Liver (tissue), 9 donors: ENCODE data around the gene NTF3. TPM values are rescaled to one million over a fixed set of nuclear protein-coding genes. Genes with fewer than 3 reads are reported as not detected.

Source experiments
- DNase-seq: peaks from one replicate; pipeline ENCODE4 v3.0.0-alpha.2; 2017; ENCODE audit warnings: low spot score
- H3K27ac ChIP-seq, 2 donors: one replicate each; pipeline ENCODE4 v1.7.0; 2013; ENCODE audit warnings: inconsistent platforms in 2 of 2, low read length in 2 of 2, control low read depth in 1 of 2, low read depth in 1 of 2, mild to moderate bottlenecking in 1 of 2
- H3K27me3 ChIP-seq, 4 donors: one replicate each; pipeline versions ENCODE4 v1.6.1 to v1.7.0; 2013; ENCODE audit warnings: low read length in 3 of 4, inconsistent platforms in 1 of 4, mild to moderate bottlenecking in 1 of 4, moderate library complexity in 1 of 4; ENCODE audit not compliant: control insufficient read depth in 4 of 4, insufficient read depth in 4 of 4
- H3K36me3 ChIP-seq, 4 donors: one replicate each; pipeline versions ENCODE4 v1.6.1 to v1.7.0; 2013; ENCODE audit warnings: low read length in 3 of 4, mild to moderate bottlenecking in 3 of 4, low read depth in 1 of 4, moderate library complexity in 1 of 4; ENCODE audit not compliant: control insufficient read depth in 4 of 4, insufficient read depth in 3 of 4
- H3K4me1 ChIP-seq, 4 donors: one replicate each; pipeline versions ENCODE4 v1.6.1 to v1.7.0; 2013; ENCODE audit warnings: low read length in 3 of 4, mild to moderate bottlenecking in 3 of 4, moderate library complexity in 1 of 4; ENCODE audit not compliant: control insufficient read depth in 4 of 4, insufficient read depth in 4 of 4
- H3K4me3 ChIP-seq, 3 donors: one replicate each; pipeline versions ENCODE4 v1.6.1 to v1.7.0; 2013; ENCODE audit warnings: low read length in 3 of 3, control low read depth in 1 of 3, low read depth in 1 of 3, mild to moderate bottlenecking in 1 of 3
- H3K9ac ChIP-seq, 2 donors: one replicate each; pipeline ENCODE4 v1.7.0; 2013; ENCODE audit warnings: low read length in 2 of 2, mild to moderate bottlenecking in 2 of 2, moderate library complexity in 2 of 2, control low read depth in 1 of 2, low read depth in 1 of 2
- H3K9me3 ChIP-seq, 4 donors: one replicate each; pipeline versions ENCODE4 v1.6.1 to v1.7.0; 2013; ENCODE audit warnings: low read length in 3 of 4; ENCODE audit not compliant: control insufficient read depth in 4 of 4
- ATF3 ChIP-seq: IDR thresholded peaks from 2 replicates; pipeline ENCODE4 v1.6.1; 2016; ENCODE audit warnings: antibody characterized with exemption
- CTCF ChIP-seq: fragments of 150-350 bp; IDR thresholded peaks from 2 replicates; pipeline ENCODE4 v1.5.1; 2017; ENCODE audit warnings: improper control_type of control experiment, low read depth, low read length; ENCODE audit not compliant: missing input control
- EGR1 ChIP-seq, 2 donors: IDR thresholded peaks; 2 replicates each; pipeline ENCODE4 v1.6.1; 2016 to 2018; ENCODE audit warnings: antibody characterized with exemption in 2 of 2, low read depth in 2 of 2
- FOXA1 ChIP-seq: IDR thresholded peaks from 2 replicates; pipeline ENCODE4 v1.6.1; 2016; ENCODE audit warnings: antibody characterized with exemption
- FOXA2 ChIP-seq: IDR thresholded peaks from 2 replicates; pipeline ENCODE4 v1.6.1; 2016; ENCODE audit warnings: antibody characterized with exemption
- GABPA ChIP-seq, 2 donors: IDR thresholded peaks in 1 of 2; conservative IDR thresholded peaks in 1 of 2; 2 replicates each; pipeline ENCODE4 v1.6.1; 2016; ENCODE audit warnings: antibody characterized with exemption in 2 of 2, mild to moderate bottlenecking in 1 of 2, moderate library complexity in 1 of 2
- HNF4A ChIP-seq, 2 donors: conservative IDR thresholded peaks; 2 replicates each; pipeline ENCODE4 v1.6.1; 2016; ENCODE audit warnings: antibody characterized with exemption in 2 of 2, mild to moderate bottlenecking in 2 of 2
- JUND ChIP-seq, 2 donors: IDR thresholded peaks; 2 replicates each; pipeline ENCODE4 v1.6.1; 2016; ENCODE audit warnings: antibody characterized with exemption in 2 of 2
- MAX ChIP-seq: IDR thresholded peaks from 2 replicates; pipeline ENCODE4 v1.6.1; 2016; ENCODE audit warnings: antibody characterized with exemption
- NR2F2 ChIP-seq: IDR thresholded peaks from 2 replicates; pipeline ENCODE4 v1.6.1; 2016; ENCODE audit warnings: antibody characterized with exemption
- RAD21 ChIP-seq, 2 donors: IDR thresholded peaks; 2 replicates each; pipeline ENCODE4 v1.6.1; 2016; ENCODE audit warnings: antibody characterized with exemption in 2 of 2, mild to moderate bottlenecking in 2 of 2
- SP1 ChIP-seq: IDR thresholded peaks from 2 replicates; pipeline ENCODE4 v1.6.1; 2018; ENCODE audit warnings: antibody characterized with exemption, mild to moderate bottlenecking
- TAF1 ChIP-seq: conservative IDR thresholded peaks from 2 replicates; pipeline ENCODE4 v1.6.1; 2016; ENCODE audit warnings: antibody characterized with exemption, mild to moderate bottlenecking
- YY1 ChIP-seq: IDR thresholded peaks from 2 replicates; pipeline ENCODE4 v1.6.1; 2016; ENCODE audit warnings: antibody characterized with exemption, mild to moderate bottlenecking
- ZBTB33 ChIP-seq: IDR thresholded peaks from 2 replicates; pipeline ENCODE4 v1.6.1; 2016; ENCODE audit warnings: antibody characterized with exemption
- WGBS: extraction: QIAGEN DNeasy Blood & Tissue Kit; methylation state at CpG from one replicate; pipeline ENCODE4 v1.1.7; 2013; 5-methylcytosine and 5-hydroxymethylcytosine counted together
- polyA plus RNA-seq, 2 donors: library from polyadenylated mRNA; stranded (reverse) in 1 of 2; unstranded in 1 of 2; fragments of 200-250 nt in 1 of 2; fragments of >200 nt in 1 of 2; fragmentation: Nextera tagmentation in 1 of 2; extraction: Ambion mirVana in 1 of 2; gene quantifications; one replicate each; pipeline versions ENCODE4 v1.2.1 to v1.2.3, GENCODE V29; 2013 to 2015
- total RNA-seq, 2 donors: library from RNA; depleted of rRNA; stranded (reverse); fragments of >200 nt; gene quantifications; one replicate each; pipeline ENCODE4 v1.2.3, GENCODE V29; 2014
- donor health status: healthy.
- donor health status: healthy.
- donor health status: healthy.
- donor health status: healthy.
- donor health status: healthy.

The NTF3 gene
- total and polyA plus RNA-seq, 4 donors = 0.89 to 2.8 (median 1.5) TPM

GRCh38 chr12:5492562-5492961, 60.7 kb downstream of the NTF3 start:
- Histone ChIP-seq H3K9me3 (no peaks in the 10 kb centered on the region), H3K9ac (no peak overlapping the region), H3K4me3 (no peak overlapping the region), H3K27me3 (no peaks in the 10 kb centered on the region), H3K36me3 (no peaks in the 10 kb centered on the region), H3K4me1 (peaks cover 4 to 14% (median 13%) of the 10 kb centered on the region in 4 donors), H3K27ac (no peak overlapping the region)
- 65% methylated on average over 4 of the region's 4 CpGs for WGBS
- TF ChIP-seq RAD21 (IDR thresholded peaks at IDR 0.05) = peak in 1 of 2 donors; percentile 15
- no peak for TF ChIP-seq HNF4A (conservative IDR thresholded peaks at IDR 0.05)
- no peak for DNase-seq

- 92% methylated on average over 7 of the region's 7 CpGs for WGBS
- Histone ChIP-seq H3K27me3 (no peaks in the 10 kb centered on the region), H3K36me3 (no peaks in the 10 kb centered on the region), H3K4me3 (no peak overlapping the region), H3K9ac (no peak overlapping the region), H3K27ac (no peak overlapping the region), H3K4me1 (peaks cover 4 to 19% (median 15%) of the 10 kb centered on the region in 4 donors), H3K9me3 (no peaks in the 10 kb centered on the region)
- no peak for TF ChIP-seq CTCF
- TF ChIP-seq FOXA2 = no peak
- TF ChIP-seq TAF1 = no peak
- TF ChIP-seq SP1 = no peak
- TF ChIP-seq MAX = no peak
- TF ChIP-seq JUND (IDR thresholded peaks at IDR 0.05) = no peak
- TF ChIP-seq YY1 = no peak
- TF ChIP-seq NR2F2 = no peak
- TF ChIP-seq GABPA (IDR thresholded peaks at IDR 0.05 in 1 of 2, conservative IDR thresholded peaks at IDR 0.05 in 1 of 2) = no peak
- DNase-seq = no peak
Measured at GRCh38 chr12:5493018-5493417, 61.1 kb downstream of the NTF3 start.

GRCh38 chr12:5494343-5494742, 62.4 kb downstream of the NTF3 start:
- Histone ChIP-seq H3K4me3 (no peak overlapping the region), H3K9ac (no peak overlapping the region), H3K27ac (no peak overlapping the region), H3K9me3 (no peaks in the 10 kb centered on the region), H3K4me1 (peaks cover 4 to 29% (median 22%) of the 10 kb centered on the region in 4 donors), H3K36me3 (no peaks in the 10 kb centered on the region), H3K27me3 (no peaks in the 10 kb centered on the region)
- no peak for DNase-seq
- TF ChIP-seq FOXA1 = no peak
- no peak for TF ChIP-seq ZBTB33
- TF ChIP-seq ATF3 = no peak
- no peak for TF ChIP-seq FOXA2
- TF ChIP-seq RAD21 (IDR thresholded peaks at IDR 0.05) = no peak
- no peak for TF ChIP-seq CTCF
- no peak for TF ChIP-seq EGR1 (IDR thresholded peaks at IDR 0.05; ENCODE audit: low read depth in 2 of 2)
- 92% methylated on average over 28 of the region's 28 CpGs for WGBS
